ENCODE results near the gene CDH22.

The CDH22 gene

GRCh38 chr20:46261456-46262253 is 46.6 kb downstream of the CDH22 start:
- no peak for DNase-seq

- no peak for DNase-seq
These were observed 47.3 kb downstream of the CDH22 start for GRCh38 chr20:46260936-46261454.

GRCh38 chr20:46260480-46260879 is 47.8 kb downstream of the CDH22 start:
- DNase-seq = no peak

- no peak for DNase-seq
These were observed 48.9 kb downstream of the CDH22 start for GRCh38 chr20:46259260-46259859.

- no peak for DNase-seq
These were observed 50.4 kb downstream of the CDH22 start for GRCh38 chr20:46257887-46258286.

GRCh38 chr20:46256293-46256692 is 52.0 kb downstream of the CDH22 start:
- DNase-seq = no peak

- DNase-seq = peak; percentile 60
These were observed 52.7 kb downstream of the CDH22 start for GRCh38 chr20:46255440-46256104.

- peak; percentile 15 for DNase-seq
These were observed 54.9 kb downstream of the CDH22 start for GRCh38 chr20:46253391-46253790.

- DNase-seq = no peak
These were observed 55.8 kb downstream of the CDH22 start for GRCh38 chr20:46252352-46253091.

GRCh38 chr20:46251211-46251673 is 57.1 kb downstream of the CDH22 start:
- no peak for DNase-seq

- DNase-seq = no peak
These were observed 57.5 kb downstream of the CDH22 start for GRCh38 chr20:46250772-46251171.

- DNase-seq = no peak
These were observed 58.6 kb downstream of the CDH22 start for GRCh38 chr20:46249671-46250070.

GRCh38 chr20:46246559-46246958 is 61.7 kb downstream of the CDH22 start:
- no peak for DNase-seq

GRCh38 chr20:46243707-46244628 is 64.3 kb downstream of the CDH22 start:
- DNase-seq = no peak

GRCh38 chr20:46242390-46242789 is 65.9 kb downstream of the CDH22 start:
- DNase-seq = no peak

GRCh38 chr20:46240881-46241280 is 67.4 kb downstream of the CDH22 start:
- DNase-seq = no peak

GRCh38 chr20:46240065-46240464 is 68.2 kb downstream of the CDH22 start:
- no peak for DNase-seq

GRCh38 chr20:46237736-46238135 is 70.6 kb downstream of the CDH22 start:
- no peak for DNase-seq

- no peak for DNase-seq
These were observed 71.1 kb downstream of the CDH22 start for GRCh38 chr20:46237227-46237626.

GRCh38 chr20:46235077-46235476 is 73.2 kb downstream of the CDH22 start:
- no peak for DNase-seq

GRCh38 chr20:46233701-46234100 is 74.6 kb downstream of the CDH22 start:
- DNase-seq = no peak

GRCh38 chr20:46232539-46232938 is 75.8 kb downstream of the CDH22 start:
- no peak for DNase-seq

All from SHP77 treated with DMSO at 0.1 percent for 48 hours (cell line).